ENCODE measurements around the gene NFYC. TPM values are rescaled to one million over a fixed set of nuclear protein-coding genes. Genes with fewer than 3 reads are reported as not detected.
"Not testable (repeated sequence)": the region's sequence is repeated elsewhere in the genome, so short reads cannot be mapped to it uniquely, and the experiment has no call there.

The NFYC gene
- total RNA-seq, 1 donor from 2014 or later = 57.0 TPM

DNA sequence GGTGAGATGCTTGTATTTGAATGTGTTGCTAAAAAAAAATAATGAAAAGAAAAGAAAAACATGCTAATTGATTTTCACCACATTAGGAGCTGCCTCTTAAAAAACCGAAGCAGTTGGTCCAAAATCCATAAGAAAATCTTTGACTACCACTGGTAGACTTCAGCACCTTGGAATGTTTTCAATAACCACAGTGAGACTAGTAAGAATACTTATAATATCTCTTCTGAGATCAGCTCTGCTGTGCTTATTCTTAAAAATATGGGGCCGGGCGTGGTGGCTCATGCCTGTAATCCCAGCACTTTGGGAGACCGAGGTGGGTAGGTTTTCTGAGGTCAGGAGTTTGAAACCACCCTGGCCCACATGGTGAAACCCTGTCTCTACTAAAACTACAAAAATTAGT, 15.1 kb downstream of the NFYC start:
- no peak for DNase-seq (ENCODE audit: low spot score)

DNA sequence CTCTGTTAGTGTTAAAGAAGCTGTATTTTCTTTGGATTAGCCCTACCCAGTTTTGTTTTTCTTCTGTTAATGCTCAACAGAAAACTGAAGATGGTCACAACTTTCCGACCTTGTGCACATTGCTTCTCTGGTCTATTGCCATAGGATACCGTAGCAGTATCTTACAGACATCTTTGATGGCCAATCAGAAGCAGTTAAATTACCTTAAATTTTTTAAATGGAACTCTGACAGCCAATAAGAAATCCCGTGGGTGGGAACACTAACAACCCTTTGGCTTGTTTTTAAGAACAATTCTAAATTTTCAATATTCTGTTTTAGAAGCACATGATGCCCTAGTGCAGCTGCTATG, 17.2 kb downstream of the NFYC start:
- no peak for DNase-seq (ENCODE audit: low spot score)

DNA sequence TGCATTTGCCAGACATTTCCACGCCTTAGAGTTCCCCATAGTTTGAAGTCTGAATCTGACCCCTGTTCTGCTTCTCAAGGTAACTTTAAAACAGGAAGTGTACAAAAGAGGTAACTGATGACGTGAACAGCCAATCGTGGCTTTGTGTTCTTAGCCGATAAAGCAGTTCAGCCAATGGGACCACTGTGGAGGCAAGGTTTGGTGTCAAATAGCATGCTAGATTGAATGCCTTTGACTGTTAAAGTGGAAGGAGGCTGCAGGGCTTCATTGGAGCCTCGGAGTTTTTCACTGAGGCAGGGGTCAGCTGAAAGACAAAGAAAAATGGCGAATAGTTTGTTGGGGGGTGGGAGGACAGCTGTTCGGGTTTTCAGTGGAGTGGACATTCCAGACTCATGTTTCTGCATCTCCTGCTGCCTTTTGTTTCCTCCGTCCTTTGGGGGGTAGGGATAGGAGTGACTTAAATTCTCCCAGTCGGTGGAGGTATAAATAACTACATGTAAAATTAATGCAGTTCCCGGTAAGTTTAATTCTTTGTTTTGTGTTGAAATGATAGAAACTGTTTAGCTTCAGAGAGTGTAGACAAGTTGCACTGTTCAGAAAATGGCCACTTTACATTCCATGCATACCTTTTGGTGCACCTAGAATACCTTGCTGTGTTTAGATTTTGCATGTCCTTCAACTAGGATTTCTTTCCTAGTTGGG, 17.7 kb downstream of the NFYC start:
- peak; percentile 92 for DNase-seq (ENCODE audit: low spot score)

DNA sequence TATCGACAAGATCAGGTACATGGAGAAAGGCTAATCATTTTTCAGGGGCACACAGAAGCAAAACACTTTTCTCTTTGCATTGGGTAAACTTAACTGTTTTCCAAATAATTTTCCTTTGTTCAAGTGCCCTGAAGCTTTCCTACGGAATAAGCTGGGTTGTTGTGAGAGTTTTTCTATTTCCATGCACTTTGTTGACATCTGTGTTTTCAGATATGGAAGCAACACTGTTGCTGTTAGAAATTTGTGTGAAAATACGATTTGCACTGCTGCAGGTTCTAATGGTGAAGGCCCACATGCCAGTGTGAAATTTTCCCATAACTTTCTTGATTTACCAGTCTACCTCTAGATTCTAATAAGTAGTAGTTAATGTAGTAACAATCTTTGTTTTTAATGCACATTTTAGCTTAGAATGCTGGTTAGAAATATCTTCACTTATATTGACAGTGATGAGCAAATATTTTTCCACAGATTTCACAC, 18.3 kb downstream of the NFYC start:
- DNase-seq (ENCODE audit: low spot score) = no peak

DNA sequence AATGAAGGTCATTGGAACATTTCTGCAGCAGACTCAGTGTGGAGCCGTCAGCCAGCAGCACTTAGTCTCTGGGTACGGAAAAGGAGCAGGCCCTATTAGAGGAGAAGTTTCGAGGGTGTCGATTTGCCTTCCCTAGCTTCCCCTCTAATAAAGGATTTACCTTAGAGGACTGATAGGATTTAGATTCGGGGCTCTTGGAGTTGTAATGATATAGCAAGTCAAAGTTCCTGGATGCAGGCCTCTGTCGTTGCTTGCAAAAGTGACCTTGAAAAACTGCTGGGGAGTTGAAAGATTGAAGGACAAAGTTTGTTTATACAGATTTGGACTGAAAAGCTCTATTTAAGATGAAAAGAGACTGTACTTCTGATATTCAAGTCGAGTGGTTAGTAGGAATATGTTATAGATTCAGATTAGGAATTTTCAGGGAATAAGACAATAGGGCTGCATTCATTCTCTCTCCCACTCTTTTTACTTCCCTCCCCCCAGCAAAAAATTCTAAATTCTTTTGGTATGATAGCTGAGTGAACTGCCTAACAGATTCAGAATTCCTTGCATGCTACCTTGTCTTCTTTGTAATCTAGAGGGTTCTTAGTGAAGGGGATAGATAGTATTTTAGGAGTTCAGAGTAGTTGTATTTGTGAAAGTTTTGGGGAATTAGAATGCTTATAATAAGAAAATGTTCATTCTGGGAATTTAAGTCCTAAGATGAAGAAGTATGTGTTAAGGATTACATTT, 19.2 kb downstream of the NFYC start:
- no peak for DNase-seq (ENCODE audit: low spot score)

DNA sequence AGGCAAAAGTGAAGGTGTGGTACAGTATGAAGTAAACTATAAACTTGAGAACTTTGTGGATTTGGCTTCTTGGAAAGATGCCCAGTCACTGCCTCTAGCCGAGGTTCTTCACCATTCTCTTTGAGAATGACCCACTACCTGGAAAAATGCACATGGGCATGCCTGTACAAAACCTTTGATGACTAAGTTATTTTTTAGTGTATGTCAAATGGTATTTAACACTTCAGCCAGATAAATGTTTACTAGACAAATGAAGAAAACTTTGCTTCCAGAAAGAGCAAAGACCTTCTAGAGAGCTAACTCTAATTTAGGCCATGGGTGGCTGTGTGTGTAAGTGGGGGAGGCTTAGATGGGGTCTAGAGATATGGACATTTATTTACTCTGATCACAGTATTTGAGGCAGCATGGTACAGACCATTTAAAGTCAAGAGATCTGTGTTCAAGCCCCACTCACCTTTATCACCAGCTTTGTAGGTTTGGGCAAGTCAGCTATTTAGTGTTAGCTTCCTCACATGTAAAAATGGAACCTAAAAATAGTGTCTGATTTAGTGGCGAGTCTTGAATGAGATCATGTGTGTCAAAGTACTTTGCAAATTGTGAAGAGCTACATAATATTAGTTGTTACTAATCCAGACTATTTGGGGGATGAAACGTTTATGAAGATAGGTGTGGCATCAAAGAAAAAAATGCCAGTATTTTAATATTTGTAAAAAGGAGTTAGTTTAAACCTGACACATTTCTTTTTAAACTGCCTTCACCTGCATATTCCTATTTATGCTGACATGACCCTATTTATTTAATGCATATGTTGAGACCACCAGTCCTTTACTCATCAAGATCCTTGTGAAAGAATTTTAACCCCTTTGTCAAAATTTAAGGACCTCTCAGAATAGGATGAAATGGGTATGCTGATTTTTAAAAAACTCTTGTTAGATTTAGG, 20.2 kb downstream of the NFYC start:
- DNase-seq (ENCODE audit: low spot score) = peak; percentile 10

DNA sequence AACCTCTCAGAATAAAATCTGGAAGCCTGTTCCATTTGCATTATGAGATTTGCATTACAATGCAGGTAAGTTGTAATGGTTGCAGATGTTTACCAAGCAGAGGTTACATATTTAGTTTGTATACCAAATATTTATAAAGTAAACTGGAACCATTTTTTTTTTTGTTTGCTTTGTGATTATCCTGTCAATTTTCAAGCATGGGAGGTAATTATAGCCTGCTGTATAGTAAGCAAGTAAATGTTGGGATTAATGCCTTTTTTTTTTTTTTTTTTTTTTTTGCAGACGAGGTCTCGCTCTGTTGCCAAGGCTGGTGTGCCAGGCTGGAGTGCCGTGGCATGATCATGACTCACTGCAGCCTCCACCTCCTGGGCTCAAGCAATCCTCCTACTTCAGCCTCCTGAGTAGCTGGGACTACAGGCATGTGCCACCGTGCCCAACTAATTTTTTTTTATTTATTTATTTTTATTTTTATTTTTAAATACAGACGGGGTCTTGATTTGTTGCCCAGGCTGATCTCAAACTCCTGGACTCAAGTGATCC, 21.0 kb downstream of the NFYC start:
- no peak for DNase-seq (ENCODE audit: low spot score)

DNA sequence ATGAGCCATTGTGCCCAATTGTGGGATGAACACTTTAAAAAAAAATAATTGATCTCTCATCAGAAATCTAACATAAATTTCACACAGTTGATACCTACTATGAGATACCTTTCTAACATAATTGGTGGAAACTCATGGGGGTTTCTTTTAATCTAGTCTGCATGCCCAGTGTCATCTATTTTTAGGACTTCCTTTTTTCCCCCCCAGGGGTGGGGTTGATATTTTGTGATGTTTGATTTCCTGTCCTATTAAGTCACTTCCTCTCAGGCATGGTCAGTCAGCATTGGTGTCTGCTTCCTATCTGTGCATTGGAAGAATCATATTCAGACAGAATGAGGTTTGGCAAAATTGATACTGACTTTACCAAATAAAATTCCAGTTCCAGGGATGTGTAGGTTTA, 21.5 kb downstream of the NFYC start:
- no peak for DNase-seq (ENCODE audit: low spot score)

DNA sequence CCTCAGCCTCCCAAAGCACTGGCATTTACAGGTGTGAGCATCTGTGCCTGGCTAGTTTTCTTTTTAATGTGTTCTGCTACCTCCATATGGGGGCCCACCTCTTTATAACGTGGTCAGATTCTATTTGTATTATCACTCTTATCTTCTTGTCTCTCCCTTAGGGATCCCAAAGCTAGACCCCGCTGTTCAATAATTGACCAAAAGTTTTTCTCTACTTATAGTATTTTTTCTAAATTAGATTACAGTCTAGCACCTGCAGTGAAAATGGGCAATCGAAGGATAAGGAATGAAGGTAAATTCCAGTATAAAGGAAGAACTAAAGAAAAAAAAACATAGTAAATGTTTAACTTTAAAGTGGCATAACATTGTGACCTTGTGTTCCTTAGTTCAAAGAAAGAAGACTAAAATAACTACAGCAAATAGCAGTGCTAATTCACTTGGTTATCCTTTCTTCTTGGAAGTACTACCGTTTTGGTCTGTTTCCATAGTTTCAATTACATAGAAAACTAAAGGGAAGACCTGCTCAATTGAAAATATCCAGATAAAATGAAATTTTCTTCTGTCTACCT, 24.1 kb downstream of the NFYC start:
- no peak for DNase-seq (ENCODE audit: low spot score)

DNA sequence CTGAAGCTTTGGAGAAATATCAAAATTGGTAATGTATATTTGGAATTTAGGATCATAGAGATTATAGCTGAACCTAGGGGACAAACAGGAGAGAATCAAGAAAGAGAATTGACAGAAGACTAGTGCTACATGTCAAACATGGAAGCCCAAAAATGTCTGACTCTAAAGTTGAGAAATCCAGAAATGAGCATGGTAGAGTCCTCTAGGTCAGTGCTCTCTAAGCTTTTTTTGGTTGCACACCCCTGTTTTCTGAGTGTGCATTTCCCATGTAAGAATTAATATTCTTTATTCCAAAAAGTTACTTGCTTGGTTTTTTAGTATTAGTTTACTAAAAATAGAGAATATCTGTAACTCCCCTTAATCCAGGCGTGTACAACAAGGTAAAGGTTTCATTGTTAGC, 25.6 kb downstream of the NFYC start:
- no peak for DNase-seq (ENCODE audit: low spot score)

DNA sequence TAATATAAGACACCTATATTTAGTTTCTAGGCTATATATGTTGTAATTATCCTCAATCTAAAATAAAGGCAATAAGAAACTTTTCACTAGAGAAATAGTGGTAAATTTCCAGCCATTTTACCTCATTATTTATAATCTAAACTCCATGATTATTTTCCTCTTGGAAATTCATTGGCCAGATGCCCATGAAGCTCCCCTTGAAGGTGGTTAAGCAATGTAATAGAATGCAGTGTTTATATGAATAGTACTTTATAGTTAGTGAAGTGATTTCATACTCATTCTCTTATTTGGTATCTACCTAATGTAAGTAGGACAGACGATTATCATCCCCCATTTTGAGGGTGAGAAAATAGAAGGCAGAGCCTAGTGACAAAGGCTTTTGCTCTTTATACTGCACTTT, 26.5 kb downstream of the NFYC start:
- DNase-seq (ENCODE audit: low spot score) = no peak

DNA sequence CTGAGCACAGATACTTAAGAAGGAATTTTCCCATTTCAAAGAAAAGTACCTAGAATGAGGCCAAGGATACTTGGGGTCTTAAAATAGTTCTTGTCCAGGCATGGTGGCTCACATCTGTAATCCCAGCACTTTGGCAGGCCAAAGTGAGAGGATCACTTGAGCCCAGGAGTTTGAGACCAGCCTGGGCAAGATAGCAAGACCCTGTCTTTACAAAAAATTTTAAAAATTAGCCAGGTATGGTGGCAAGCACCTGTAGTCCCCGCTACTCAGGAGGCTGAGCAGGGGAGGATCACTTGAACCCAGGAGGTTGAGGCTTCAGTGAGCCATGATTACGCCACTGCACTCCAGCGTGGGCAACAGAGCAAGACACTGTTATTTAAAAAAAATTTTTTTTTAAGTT, 29.0 kb downstream of the NFYC start:
- DNase-seq (ENCODE audit: low spot score) = no peak

DNA sequence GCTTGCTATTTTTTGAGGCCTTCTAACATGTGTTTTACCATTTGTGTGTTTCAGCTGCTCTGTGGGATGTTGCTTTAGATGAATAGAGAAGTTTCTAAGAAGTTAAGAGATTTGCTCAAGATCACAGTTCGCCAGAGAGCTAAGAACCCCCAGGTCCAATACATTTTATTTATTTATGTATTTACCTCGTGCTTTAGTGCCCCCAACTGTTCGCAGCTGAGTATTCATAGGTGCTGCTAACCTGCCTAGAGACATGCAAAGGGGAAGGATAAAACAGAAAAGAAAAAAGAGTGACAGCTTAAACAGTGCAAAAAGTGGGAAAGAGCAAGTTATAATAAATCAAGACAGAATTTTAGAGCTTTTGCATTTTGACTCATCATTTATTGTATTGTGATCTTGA, 31.1 kb downstream of the NFYC start:
- DNase-seq (ENCODE audit: low spot score) = no peak

DNA sequence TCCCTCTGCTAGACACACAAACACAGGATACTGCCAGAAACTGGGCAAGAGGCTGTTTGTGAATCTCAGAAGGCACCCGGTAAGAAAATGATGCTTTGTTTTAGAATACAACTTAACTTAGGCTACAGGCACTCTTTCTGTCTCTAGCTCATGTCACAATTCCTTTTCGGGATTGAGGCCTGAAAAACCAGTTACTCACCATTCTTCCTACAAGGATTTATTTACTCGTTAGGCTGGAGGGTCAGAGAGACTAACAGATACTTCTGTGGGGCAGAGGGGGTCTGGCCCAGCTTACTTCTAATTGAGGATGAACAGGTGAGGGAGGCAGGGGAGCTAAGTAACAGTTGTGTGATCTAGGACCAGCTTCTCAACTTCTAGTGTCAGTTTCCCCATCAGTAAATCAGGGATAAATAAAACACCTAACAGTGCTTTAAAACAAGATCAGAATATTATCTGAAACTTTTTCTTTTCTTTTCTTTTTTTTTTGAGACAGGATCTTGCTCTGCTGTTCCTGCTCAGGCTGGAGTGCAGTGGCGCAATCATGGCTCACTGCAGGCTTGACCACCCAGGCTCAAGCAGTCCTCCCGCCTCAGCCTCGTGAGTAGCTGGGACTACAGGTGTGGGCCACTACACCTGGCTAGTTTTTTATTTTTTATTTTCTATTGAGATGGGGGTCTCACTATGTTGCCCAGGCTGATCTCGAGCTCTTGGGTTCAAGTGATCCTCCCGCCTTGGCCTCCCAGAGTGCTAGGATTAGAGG, 31.9 kb downstream of the NFYC start:
- DNase-seq (ENCODE audit: low spot score) = no peak

DNA sequence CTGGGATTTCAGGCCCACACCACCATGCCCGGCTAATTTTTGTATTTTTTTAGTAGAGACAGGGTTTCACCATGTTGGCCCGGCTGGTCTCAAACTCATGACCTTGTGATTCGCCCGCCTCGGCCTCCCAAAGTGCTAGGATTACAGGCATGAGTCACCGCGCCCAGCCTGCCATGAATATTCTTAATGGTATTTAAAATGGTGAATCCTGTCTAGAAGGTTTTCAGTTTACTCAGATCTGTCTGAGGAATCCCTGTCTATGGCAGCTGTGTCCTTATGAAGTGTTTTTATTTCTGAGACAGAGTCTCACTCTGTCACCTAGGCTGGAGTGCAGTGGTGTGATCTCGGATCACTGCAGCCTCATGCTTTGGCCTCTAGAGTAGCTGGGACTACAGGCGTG, 36.2 kb downstream of the NFYC start:
- DNase-seq (ENCODE audit: low spot score) = not testable (repeated sequence)

DNA sequence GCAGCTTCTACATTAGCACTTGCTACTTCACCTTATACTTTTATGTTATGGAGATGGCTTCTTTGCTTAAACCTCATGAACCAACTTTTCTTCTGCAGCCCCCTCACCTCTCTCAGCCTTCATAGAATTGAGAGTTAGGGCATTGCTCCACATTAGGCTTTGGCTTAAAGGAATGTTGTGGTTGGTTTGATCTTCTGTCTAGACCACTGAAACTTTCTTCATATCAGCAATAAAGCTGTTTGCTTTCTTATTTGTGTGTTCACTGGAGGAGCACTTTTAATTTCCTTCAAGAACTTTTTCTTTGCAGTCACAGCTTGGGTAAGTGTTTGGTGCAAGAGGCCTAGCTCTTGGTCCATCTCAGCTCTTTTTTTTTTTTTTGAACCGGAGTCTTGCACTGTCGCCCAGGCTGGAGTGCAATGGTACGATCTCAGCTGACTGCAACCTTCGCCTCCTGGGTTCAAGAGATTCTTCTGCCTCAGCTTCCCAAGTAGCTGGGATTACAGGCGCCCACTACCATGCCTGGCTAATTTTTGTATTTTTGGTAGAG, 37.9 kb downstream of the NFYC start:
- DNase-seq (ENCODE audit: low spot score) = not testable (repeated sequence)

DNA sequence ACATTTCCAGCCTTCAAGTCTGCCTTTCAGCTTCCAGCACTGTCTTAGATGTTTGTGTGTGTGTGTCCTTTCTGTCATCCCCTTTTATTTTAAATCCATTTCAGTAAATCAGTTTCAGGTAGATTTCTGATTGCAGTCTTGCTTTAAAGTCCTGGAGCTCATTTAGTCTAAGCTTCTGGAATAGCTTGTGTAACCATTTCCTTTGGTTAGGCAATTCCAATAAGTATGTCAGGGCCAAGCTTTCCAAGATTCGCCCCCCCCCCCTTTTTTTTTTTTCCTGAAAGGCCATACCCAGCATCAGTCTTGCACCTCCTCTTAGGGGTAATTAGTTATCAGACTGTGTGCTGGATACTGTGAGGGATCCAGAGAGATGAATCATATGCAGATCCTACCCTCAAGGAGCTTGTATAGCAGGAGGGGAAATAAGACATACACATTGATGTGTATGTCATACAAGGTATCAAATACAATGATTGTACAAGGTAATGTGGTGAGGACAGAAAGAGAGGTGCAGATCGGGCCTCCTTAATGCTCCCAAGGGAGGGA, 41.3 kb downstream of the NFYC start:
- DNase-seq (ENCODE audit: low spot score) = no peak

DNA sequence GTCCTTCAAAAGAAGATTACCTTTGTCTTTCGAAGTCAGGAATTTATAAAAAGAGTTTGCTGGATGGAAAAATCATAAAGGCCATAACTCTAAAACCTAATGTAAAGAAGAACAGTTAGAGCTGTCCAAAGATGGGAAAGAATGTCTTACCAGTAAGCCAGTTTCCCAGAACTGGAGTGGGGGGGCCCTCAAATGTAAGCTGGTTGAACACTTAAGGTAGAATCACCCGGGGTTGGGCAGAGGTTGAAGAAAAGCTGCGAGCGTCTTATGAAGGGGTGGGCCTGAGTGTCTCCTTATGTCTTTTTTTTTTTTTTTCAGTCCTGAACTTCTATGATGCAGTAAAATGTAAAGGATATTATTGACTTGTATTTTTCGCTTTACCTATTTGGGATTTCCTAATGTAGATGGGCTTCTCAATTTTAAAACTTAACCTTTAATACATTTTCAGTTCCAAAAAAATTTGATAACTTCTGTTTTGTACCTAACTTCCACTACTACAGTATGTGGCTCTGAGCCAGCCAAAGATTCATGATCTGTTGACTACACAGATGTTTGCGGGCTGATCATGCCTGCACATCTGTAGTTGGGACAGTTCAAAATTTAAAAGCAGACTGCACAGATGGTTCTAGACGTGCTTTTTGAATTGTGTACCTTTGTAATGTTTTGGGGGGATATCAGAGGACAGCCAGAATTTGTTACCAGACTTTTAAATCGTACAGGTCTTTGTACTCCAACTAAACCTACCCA, 43.6 kb downstream of the NFYC start:
- DNase-seq (ENCODE audit: low spot score) = no peak

DNA sequence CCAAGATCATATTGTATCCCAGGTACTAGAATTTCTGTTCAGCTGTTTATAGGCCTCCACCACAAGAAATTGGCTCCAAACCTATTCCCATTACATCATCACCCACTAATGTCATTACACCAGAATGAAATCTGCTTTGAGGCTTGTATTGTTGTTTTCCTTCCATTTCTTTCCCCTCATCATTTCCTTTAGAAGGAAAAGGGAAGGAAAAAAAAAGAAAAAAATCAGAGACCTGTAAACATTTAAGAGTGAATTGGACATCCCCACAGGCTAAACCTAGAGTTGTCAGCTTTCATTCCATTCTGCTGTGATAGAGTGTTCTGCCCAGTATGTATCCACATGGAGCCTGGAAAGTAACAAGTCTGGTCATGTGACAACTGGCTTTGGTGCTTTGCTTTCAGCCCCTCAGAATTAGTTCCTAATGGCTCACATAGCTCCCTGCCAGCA, 44.6 kb downstream of the NFYC start:
- DNase-seq (ENCODE audit: low spot score) = no peak

DNA sequence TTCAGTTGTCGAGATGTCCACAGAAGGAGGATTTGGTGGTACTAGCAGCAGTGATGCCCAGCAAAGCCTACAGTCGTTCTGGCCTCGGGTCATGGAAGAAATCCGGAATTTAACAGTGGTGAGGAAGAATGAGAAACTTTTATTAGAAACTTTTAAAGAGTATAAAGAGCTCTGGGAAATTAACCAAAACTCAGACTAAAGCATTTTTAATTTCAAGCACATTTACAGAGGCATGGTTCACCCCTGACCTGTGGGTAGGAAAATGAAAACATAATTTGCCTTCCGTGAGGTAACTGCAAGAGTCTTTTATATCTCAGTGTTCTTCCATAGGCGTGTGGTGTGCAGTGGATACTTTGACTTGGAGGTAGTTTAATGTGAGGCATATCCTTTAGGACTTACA, 47.3 kb downstream of the NFYC start:
- no peak for DNase-seq (ENCODE audit: low spot score)
